SU-DHL-6 (cell line): Measurements from ENCODE around the gene RNF103.

ENCODE experiments used
- CTCF ChIP-seq: fragments of 200-600 bp; sonication (generic); IDR thresholded peaks from one replicate; pipeline ENCODE4 v1.5.1; 2017; ENCODE audit warnings: antibody characterized with exemption, mild to moderate bottlenecking, low read length, moderate library complexity; ENCODE audit not compliant: insufficient read depth, poor library complexity, severe bottlenecking
- EZH2phosphoT487 ChIP-seq: fragments of 200-600 bp; sonication (generic), shearing (Covaris generic); conservative IDR thresholded peaks from 2 replicates; pipeline ENCODE4 v1.6.1; 2018; ENCODE audit warnings: mild to moderate bottlenecking, antibody characterized with exemption, low read length, moderate library complexity, mixed read lengths

- TF ChIP-seq CTCF (no peak), EZH2phosphoT487 (no peak)
Observed at GRCh38 chr2:86615596-86615995, 8.1 kb downstream of the RNF103 start.
